ENCODE data around the gene ZNF501.

Gene ZNF501

DNA sequence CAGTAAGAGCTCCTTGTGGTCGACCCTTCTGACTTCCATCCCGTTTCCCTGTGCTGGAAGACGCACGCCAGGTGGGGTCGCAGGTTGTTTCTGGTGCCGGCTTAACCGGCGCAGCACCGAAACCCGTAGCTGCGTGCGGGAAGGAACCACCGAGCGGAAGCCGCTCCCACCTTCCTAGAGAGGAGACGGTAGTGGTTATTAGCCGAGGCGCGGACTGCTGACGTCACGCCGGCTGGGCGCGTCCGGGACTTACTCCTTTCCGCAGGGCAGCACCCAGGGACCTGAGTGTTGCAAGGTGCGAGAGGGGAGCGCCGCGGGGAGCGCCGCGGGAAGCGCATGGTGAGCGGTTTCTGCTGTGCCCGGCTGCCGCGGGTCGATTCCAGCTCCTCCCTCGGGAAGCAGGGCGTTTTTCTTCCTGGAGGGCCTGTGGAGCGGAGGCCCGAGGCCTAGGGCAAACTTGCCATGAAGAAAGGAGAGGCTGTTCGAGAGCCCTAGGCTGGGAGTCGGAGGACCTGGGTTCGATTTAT lies at the start of gene ZNF501:
ZNF501 (plus strand) TSS at position 252 of the 527 bp plus-strand sequence. CDS start 4,787 bp downstream, outside the sequence.
- DNase-seq = peak; percentile 90

- no peak for DNase-seq
Observed at GRCh38 chr3:44680921-44681455, 48.4 kb upstream of the ZNF501 start.

DNA sequence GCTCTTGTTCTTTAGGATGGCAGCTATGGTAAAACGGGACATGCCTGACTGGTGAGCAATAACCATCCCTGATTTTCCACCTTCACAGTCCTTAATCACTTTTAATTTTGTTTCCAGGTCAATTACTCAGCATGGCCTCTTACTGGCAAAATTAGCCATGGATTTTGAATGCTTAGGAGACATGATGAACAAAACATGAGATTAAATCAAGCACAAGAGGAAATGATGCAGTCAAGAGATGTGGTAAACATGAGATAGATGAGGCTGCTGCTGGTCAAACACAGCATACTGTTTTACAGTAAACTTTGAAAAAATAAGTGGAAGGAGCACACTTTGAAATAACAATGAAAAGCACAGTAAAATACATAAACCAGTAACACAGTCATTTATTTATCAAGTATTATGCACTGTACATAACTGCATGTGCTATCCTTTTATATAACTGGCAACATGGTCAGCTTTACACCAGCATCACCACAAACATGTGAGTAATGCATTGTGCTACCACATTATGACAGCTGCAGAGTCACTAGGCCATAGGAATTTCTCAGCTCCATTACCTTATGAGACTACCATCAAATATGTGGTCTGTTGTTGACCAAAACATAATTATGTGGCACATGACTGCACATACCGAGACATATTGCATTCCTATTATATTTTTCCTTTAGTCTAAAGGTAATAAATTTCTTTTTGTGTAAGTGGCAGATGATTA lies 47.1 kb upstream of the ZNF501 start:
- no peak for DNase-seq

GRCh38 chr3:44685128-44685800 lies 44.2 kb upstream of the ZNF501 start:
- DNase-seq = peak; percentile 68

GRCh38 chr3:44687898-44688297 lies 41.5 kb upstream of the ZNF501 start:
- DNase-seq = no peak

GRCh38 chr3:44712455-44713075 lies 16.9 kb upstream of the ZNF501 start, which contains the start of gene ZNF502:
Gene ZNF502, plus strand, starts transcription at chr3:44712660. Its CDS starts 7,602 bp downstream, at chr3:44720262.
- DNase-seq = peak; percentile 73

DNA sequence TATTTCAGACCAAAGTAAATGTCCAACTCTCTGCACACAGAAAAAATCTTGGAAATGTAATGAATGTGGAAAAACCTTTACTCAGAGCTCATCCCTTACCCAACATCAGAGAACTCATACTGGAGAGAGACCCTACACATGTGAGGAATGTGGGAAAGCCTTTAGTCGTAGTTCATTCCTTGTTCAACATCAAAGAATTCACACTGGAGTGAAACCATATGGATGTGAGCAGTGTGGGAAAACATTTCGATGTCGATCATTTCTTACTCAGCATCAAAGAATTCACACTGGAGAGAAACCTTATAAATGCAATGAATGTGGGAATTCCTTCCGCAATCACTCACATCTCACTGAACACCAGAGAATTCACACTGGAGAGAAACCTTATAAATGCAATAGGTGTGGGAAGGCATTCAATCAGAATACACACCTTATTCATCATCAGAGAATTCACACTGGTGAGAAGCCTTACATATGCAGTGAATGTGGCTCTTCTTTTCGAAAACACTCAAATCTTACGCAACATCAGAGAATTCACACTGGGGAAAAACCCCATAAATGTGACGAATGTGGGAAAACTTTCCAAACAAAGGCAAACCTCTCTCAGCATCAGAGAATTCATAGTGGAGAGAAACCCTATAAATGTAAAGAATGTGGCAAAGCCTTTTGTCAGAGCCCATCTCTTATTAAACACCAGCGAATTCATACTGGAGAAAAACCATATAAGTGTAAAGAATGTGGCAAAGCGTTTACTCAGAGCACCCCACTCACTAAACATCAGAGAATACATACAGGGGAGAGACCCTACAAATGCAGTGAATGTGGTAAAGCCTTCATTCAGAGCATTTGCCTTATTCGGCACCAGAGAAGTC lies 8.0 kb upstream of the ZNF501 start:
- no peak for DNase-seq

- no peak for DNase-seq
Observed at GRCh38 chr3:44722103-44722401, 7.4 kb upstream of the ZNF501 start.

DNA sequence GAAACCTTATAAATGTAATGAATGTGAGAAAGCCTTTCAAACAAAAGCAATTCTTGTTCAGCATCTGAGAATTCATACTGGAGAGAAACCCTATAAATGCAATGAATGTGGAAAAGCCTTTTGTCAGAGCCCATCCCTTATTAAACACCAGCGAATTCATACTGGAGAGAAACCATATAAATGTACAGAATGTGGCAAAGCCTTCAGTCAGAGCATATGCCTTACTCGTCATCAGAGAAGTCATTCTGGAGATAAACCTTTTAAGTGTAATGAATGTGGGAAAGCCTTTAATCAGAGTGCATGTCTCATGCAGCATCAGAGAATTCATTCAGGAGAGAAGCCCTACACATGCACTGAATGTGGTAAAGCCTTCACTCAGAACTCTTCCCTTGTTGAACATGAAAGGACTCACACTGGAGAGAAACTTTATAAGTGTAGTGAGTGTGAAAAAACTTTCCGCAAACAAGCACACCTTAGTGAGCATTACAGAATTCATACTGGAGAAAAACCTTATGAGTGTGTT lies 5.3 kb downstream of the ZNF501 start:
- DNase-seq = no peak

- no peak for DNase-seq
Observed at GRCh38 chr3:44761101-44761423, 31.6 kb downstream of the ZNF501 start.

GRCh38 chr3:44761424-44762169 lies 32.2 kb downstream of the ZNF501 start, which contains the start of the genes KIAA1143 and KIF15:
Gene KIAA1143, minus strand, starts transcription at chr3:44761619. Its CDS starts 17 bp downstream, at chr3:44761602.
Gene KIF15, plus strand, starts transcription at chr3:44761794. Its CDS starts 72 bp downstream, at chr3:44761866.
- DNase-seq = peak; percentile 97

GRCh38 chr3:44762170-44762677 lies 32.8 kb downstream of the ZNF501 start:
- DNase-seq = no peak

GRCh38 chr3:44762690-44763089 lies 33.3 kb downstream of the ZNF501 start:
- no peak for DNase-seq

- no peak for DNase-seq
Observed at GRCh38 chr3:44764248-44764647, 34.8 kb downstream of the ZNF501 start.

DNA sequence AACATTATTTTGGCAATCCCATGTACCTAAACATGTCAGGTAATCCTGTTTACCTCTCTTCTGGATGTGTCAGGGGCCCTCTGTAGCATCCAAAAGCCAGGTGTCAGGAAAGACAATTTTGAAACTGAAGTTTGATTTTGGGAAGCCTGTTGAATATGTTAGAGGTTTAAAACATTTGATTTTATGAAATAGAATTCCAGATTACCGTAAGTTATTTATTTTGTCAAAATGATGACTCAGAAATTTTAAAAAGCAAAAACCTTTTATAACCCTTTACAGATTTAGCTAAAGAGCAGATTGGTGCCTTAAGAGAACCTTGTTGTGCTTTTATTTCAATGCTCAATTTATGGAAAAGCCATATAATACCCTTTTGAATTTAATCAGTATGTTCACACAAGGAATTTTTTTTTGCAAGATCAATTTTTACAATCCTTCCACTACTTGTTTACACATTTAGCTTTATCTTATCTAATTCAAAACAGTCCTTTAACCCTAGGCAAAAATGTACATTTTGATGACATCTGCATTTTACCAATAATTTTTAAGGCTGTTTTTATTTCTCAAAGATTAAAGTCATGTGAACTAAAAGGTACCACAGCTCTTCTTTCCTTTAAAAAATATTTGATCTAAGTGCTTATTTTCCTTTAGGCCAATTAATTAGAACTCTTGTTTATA lies 42.1 kb downstream of the ZNF501 start:
- DNase-seq = no peak

GRCh38 chr3:44772099-44772442 lies 42.6 kb downstream of the ZNF501 start:
- no peak for DNase-seq

DNA sequence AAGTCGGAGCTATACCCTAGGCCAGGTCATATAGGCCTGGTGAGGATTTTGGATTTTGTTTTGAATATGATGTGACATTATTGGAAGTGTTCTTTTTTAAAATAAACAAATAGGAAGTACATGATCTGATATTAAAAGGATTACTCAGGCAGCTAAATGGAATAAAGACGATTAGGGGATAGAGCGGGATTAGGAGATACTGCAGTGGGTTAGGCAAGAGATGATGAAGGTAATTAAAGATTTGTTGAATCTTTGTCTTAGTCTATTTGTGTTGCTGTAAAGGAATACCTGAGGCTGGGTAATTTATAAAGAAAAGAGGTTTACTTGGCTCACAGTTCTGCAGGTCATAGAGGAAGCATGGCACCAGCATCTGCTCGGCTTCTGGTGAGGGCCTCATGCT lies 53.5 kb downstream of the ZNF501 start:
- no peak for DNase-seq
